HG03565 (cell line): ENCODE measurements around the gene ADAMTS2.

Experiments used
- ATAC-seq: cut with Tn5 transposase; IDR thresholded peaks from one replicate; pipeline ENCODE4 v1.9.1; 2021; ENCODE audit warnings: mild to moderate bottlenecking, moderate library complexity; ENCODE audit not compliant: unreplicated experiment

Gene ADAMTS2

GRCh38 chr5:179237770-179238627 lies 107.3 kb downstream of the ADAMTS2 start:
- ATAC-seq = no peak

DNA sequence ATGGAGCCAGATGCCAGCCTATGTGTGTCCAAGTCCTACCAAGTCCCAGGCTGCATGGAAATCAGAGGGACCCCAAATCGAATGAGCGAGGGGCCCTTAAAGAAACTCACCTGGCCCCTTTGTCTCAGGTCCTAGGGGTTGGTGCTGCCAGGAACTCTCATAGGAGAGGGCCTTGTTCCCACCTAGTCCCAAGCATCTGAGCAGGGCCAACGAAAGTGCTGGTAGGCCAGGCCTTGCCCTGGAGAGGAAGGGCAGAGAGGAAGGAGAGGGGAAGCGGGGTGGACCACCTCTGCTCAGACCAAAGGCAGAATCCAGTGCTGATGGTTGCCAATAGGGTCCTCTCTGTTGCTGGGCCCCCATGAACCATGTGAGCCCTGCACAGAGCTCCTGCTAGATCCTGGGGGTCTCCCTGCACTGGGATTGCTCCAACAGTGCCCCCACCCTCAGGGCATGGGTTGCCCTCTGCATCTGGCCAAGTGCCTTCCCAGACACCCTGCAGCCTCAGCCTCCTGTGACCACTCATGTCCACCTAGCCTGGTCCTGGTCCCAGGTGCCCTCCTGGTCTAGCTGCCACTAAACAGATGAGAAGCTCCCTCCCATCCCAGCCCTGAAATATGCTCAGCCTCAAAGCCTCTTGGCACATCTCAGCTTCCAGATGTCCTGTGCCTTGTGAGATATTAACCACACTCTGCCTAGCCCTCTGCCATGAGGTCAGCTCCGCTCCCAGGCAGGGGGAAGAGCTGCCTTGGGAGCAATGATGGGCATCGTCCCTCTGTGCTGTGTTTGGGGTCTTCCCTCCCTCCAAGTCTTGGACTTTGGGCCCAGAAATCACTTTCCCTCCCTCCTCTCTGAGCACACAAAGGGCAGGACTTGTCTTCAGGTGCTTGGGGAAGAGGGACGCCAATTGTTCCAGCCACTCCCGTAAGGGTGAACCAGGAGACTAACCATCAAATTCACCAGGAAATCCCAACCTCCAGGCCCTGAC lies 109.6 kb downstream of the ADAMTS2 start:
- ATAC-seq = no peak

- no peak for ATAC-seq
Measured at GRCh38 chr5:179234563-179235135, 110.6 kb downstream of the ADAMTS2 start.

DNA sequence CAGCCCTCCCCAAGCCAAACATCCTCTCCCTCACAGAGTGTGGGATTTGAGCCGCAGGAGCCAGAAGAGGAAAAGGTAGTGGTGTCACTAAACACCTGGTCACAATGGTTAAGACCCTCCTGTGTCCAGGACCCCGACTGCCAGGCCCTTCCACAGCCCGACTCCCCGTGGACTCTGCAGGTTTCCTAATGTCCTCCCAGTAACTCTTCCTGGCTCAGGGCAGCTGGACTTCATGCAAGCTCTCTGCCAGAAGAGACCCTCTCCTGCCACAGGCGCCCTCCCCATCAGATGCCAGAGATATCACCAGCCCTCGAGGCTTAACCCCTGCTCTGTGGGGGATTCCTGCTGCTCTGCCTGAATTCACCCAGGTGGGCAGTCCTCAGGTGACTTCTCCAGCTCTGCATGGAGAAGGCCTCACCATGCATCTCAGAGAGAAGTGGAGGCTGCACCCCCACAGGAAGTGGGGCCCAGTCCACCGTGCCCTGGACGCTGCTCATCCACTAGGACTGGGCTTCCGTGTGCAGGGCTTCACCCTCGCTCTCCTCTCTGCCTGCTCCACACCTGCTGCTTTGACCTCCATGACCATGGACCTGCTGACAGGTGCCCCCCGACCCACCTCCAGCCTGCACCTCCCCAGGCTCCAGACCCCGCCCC lies 111.2 kb downstream of the ADAMTS2 start:
- ATAC-seq = no peak

DNA sequence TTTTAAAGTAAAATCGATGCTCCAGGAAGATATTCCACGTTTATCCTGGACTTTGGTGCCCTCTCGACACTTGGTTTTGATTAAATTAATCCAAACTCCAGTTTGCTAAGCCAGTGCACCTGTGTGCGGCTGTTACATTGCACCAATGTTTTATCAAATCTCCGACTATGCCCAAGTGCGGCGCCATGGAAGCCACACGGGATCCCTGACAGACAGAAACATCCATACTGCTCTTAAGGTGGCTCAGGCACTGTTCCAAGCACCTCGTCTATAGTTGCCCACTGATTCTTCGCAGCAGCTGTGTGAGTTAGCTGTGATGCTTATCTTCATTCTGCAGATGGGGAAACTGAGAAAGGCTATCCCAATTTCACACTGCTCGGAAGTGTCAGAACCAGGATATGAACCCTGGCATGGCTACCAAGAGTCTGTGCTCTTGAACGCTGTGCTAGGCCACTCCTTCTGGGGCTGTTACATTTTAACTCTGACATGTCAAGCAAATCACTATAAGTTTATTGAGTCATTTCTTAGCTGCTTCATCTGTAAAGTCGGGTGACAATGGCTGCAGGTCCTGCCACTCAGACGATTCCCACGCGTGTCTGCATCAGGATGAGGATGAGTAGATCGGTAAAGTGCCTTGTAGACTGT lies 113.0 kb downstream of the ADAMTS2 start:
- no peak for ATAC-seq

DNA sequence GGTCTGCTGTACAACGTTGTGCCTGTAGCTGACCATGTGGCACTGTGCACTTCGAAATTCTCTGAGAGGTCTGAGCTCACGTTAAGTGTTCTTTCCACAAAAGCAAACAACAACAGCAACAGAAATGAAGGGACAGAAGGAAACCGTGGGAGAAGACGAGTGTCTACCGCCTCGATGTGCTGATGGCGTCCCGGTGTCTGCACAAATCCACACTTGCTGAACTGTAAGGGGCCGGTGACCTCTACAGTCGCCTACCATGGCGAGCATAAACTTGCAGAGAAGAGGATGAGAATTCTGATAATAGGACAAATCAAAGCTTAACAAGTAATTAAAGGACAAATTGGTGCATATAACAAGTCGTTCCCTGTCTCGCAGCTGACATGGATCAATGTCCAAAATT lies 114.0 kb downstream of the ADAMTS2 start:
- no peak for ATAC-seq

DNA sequence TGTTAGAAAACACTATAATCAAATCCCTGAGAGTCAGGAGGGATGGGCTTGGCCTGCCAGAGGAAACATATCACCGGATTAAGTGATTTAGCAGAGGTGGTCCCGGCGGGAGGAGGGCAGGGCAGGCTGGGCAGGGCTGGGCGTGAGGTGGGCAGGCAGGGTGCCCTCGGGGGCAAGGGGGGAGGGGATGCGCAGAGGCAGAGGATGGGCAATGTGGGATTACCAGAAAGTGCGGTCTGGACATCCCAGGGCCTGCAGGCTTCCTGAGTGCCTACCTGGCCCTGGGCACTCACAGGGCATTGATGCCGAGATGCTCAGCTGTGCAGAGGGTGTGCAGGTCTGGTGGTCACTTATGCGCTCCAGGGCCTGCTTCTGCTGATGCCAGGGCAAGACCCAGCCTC lies 115.2 kb downstream of the ADAMTS2 start:
- ATAC-seq = no peak

DNA sequence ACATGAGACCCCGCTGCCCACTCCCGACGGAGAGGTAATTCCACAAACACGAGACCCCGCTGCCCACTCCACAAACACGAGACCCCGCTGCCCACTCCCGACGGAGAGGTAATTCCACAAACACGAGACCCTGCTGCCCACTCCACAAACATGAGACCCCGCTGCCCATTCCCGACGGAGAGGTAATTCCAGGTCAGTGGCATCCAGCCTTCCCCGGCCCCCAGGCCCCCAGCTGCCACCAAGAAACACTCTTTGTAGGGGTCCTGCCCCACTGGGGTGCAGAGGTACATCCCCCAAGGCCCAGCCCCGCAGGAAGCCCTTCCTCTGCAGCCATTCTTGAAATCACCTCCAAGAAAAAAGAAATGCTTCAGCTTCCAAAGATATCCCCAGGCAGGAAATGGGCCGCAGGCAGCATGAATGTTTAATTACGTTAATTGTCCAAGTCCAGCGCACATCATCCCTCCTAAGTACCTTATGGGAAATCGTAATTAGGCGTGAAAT lies 115.9 kb downstream of the ADAMTS2 start:
- no peak for ATAC-seq

DNA sequence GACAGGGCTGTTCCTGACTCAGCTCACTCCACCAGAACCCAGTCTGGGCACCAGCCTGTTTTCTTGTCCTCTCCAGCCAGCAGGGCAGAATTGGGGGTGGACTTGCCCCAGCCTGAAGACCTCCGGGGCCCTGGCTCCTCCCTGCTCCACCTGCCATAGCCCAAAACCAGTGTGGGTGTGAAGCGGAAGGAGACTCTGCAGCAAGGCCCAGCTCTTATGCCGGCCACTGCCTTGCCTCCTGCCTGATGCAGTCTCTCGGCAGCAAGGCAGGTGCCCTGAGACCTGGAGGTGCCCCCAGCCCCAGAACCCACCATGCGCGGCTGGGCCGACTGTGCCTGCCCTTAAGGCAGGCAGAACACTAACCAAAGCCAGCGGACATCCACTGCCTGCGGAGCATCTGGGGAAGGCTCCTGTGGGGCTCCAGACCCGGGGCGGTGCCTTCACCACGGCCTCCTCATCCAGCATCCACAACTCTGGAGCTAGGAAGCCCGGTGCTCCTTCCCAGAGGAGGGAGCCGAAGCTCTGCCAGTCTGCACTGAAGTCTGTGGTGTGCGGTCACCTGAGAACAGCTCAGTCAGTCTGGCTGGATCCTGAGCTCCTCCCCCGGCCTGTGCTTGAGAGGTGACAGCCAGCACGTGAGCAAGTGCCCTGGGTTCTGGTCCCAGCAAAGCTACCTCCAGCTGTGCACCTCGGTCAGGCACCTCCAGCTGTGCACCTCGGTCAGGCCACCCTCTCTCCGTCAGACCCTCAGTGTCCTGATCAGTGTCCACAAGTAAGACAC lies 116.7 kb downstream of the ADAMTS2 start:
- no peak for ATAC-seq

- ATAC-seq = no peak
Measured at GRCh38 chr5:179227580-179228311, 117.5 kb downstream of the ADAMTS2 start.

DNA sequence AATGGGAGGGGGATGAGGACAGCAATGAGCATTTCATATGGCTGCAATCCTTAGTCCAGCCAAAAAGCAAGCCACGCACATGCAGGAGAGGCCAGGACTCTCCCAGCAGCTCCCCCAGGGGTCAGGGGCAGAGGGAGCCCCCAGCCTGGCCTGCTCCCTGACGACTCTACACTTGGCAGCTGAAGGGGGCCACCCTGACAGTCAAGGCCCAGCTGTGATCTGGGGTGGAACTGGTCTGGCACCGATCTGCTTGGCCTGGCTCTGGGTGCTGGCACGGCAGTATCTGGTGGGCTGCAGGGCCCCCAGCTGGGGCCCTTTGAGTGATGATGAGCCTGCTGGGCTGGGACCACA lies 118.1 kb downstream of the ADAMTS2 start:
- ATAC-seq = no peak

DNA sequence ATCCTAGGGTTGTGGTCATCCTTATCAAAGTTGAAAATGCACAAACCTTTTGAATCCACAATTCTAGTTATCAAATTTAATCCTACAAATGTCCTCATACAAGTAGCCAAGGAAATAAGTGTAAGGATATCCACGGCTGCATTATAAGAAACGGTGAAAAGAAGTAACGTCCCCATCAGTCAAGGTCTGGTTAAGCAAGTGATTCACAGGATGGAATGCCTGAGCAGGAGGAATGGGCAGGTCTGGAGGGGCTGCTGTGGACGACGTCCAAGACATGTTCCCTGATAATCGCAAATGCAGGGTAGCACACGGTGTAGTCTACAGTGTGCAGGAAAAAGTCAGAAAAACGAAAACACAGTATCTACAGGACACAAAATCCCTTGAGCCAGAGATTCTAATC lies 118.6 kb downstream of the ADAMTS2 start:
- no peak for ATAC-seq

GRCh38 chr5:179225387-179225786 lies 119.9 kb downstream of the ADAMTS2 start:
- no peak for ATAC-seq

- no peak for ATAC-seq
Measured at GRCh38 chr5:179224741-179225140, 120.5 kb downstream of the ADAMTS2 start.

DNA sequence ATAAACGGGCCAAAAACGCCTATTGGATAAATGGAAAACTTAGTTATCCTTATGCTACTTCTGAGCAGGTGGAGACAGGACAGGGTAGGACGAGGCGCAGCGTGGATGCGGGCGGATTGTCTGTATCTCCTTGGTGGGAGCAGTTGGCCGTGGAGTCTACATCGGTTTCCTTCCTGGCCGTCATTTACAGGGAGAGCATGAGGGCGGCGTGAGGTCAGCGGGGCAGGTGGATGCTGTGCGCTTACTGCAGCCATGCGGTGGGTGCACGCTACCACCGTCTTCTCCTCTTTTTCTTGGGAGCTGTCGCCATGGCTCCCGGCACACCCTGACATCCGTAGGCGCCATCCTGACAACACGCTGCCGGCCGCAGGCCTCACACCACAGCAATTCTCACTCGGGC lies 121.3 kb downstream of the ADAMTS2 start:
- ATAC-seq = no peak

- no peak for ATAC-seq
Measured at GRCh38 chr5:179223528-179223927, 121.7 kb downstream of the ADAMTS2 start.

DNA sequence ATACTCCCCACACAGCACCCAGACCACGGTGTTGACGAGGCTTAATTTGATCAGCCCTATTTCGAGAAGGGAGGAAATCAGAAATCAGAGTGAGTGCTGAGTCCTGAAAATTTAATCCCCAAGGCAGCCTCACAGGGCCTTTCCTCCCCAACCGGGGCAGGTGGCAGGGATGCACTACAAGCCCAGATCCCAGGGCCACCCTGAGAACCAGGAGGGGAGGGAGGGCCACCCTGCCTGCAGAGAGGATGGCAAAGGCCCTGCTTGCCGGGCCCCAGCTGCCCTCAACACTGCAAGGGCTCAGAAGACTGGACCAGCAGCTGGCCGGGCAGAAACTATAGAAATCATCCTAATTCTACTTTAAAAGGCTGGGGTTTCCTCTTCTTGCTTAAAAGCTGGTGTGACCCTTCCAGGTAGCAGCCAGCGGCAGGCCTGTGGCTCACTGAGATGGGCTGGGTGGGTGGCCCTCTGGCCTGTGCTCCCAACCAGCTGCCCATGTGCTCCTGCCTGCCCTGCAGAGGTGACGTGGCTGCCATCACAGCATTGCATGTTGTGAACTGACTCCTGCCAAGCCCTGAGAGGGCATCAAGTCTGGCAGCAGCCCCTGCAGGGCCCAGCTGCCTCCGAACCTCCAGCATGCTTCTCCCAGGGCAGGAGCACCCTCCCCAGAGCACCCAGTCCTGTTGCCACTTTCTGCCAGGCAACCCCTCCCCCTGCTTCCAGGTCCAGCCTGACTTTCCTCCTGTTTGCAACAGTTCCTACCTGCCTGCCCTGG lies 122.8 kb downstream of the ADAMTS2 start:
- no peak for ATAC-seq

- no peak for ATAC-seq
Measured at GRCh38 chr5:179221877-179222220, 123.4 kb downstream of the ADAMTS2 start.
